ENCODE results near the gene PNMT. TPM values are rescaled to one million over a fixed set of nuclear protein-coding genes. Genes with fewer than 3 reads are reported as not detected.

Gene PNMT
- total and polyA plus RNA-seq, 12 donors: 2.7 to 30.0 (median 4.2) TPM

GRCh38 chr17:39669897-39670735, 1.9 kb downstream of the PNMT start:
- Histone ChIP-seq H3K4me3 (no peak overlapping the region), H3K27me3 (peaks cover 0 to 59% (median 8%) of the 10 kb centered on the region in 7 donors), H3K9me3 (no peaks in the 10 kb centered on the region), H3K36me3 (no peaks in the 10 kb centered on the region), H3K27ac (peak overlapping the region in 8 of 10 donors; percentile 62 to 98 (median 83)), H3K4me1 (peaks cover 18 to 74% (median 53%) of the 10 kb centered on the region in 9 donors)
- DNase-seq (no peak), ATAC-seq (no peak)
- no peak for TF ChIP-seq CTCF (IDR thresholded peaks at IDR 0.05)
- intact Hi-C loops (cut with DNase I): loop anchor here in 8 of 10 donors (2.0 to 10.0 kb wide), 7 partner anchors 33 to 82 kb away; partner anchors contain the start of genes STARD3 (in 2 of the 8), MIEN1 (in 1 of the 8) and PPP1R1B (in 1 of the 8)
- 82 to 83% methylated on average over 23 of the region's 23 CpGs for WGBS, 2 donors

GRCh38 chr17:39670746-39671145, 2.5 kb downstream of the PNMT start:
- peaks cover 22 to 80% (median 56%) of the 10 kb centered on the region in 9 donors for H3K4me1 ChIP-seq
- H3K27ac ChIP-seq: peak overlapping the region; percentile 35 to 98 (median 80)
- H3K9me3 ChIP-seq: no peaks in the 10 kb centered on the region
- H3K4me3 ChIP-seq: no peak overlapping the region
- DNase-seq (no peak), ATAC-seq (no peak)
- no peaks in the 10 kb centered on the region for H3K36me3 ChIP-seq
- 57 to 71% methylated on average over 3 to 4 of the region's 4 CpGs for WGBS, 2 donors
- TF ChIP-seq CTCF (IDR thresholded peaks at IDR 0.05): no peak
- H3K27me3 ChIP-seq: peaks cover 0 to 57% (median 8%) of the 10 kb centered on the region in 7 donors
- intact Hi-C loops (cut with DNase I): loop anchor here in 6 of 10 donors (5.0 to 10.0 kb wide), 5 partner anchors 33 to 62 kb away; partner anchors contain the start of genes MIEN1 (in 1 of the 6), PPP1R1B (in 1 of the 6) and STARD3 (in 1 of the 6)

- intact Hi-C loops (cut with DNase I): loop anchor here in 6 of 10 donors (5.0 to 10.0 kb wide), 5 partner anchors 35 to 60 kb away; partner anchors contain the start of genes MIEN1 (in 1 of the 6), PPP1R1B (in 1 of the 6) and STARD3 (in 1 of the 6)
- H3K4me3 ChIP-seq: no peak overlapping the region
- peak overlapping the region; percentile 35 to 98 (median 80) for H3K27ac ChIP-seq
- TF ChIP-seq CTCF (IDR thresholded peaks at IDR 0.05): peak; percentile 21 to 65 (median 53)
- H3K9me3 ChIP-seq: no peaks in the 10 kb centered on the region
- 30 to 49% methylated on average over 19 of the region's 19 CpGs for WGBS, 2 donors
- peaks cover 0 to 1% (median 0%) of the 10 kb centered on the region in 9 donors for H3K36me3 ChIP-seq
- DNase-seq (peak in 1 of 2 donors; percentile 74), ATAC-seq (peak in 7 of 8 donors; percentile 2 to 37 (median 19))
- H3K27me3 ChIP-seq: peaks cover 0 to 46% (median 8%) of the 10 kb centered on the region in 7 donors
- H3K4me1 ChIP-seq: peaks cover 33 to 90% (median 59%) of the 10 kb centered on the region in 9 donors
Observed at GRCh38 chr17:39671651-39672521, 3.6 kb downstream of the PNMT start.

Data from heart right ventricle (tissue), 16 donors.